GM12878 (cell line): ENCODE data around the gene ANKRD11. TPM values are rescaled to one million over a fixed set of nuclear protein-coding genes. Genes with fewer than 3 reads are reported as not detected.

ENCODE experiments used
- ATAC-seq: fragments of 200-7000 bp; cut with Tn5 transposase; 3 replicates; pipeline ENCODE4 v1.9.1; 2020; ENCODE audit warnings: mild to moderate bottlenecking, moderate library complexity
- BruUV-seq: library from RNA; stranded (reverse); fragments of 400-500 nt; replicated peaks from 2 replicates; lab custom pipeline; 2021; lab: Mats Ljungman, UMichigan
- CTCF ChIA-PET: fragments of 300-600 bp; sonication (Branson Sonifier 250); formaldehyde crosslinking; extraction: SDS; loops from one replicate; lab custom pipeline; 2021; ENCODE audit warnings: inconsistent platforms; lab: Yijun Ruan, JAX
- POLR2A ChIA-PET: fragments of 350-600 bp; formaldehyde crosslinking; extraction: SDS; loops from one replicate; lab custom pipeline; 2021; ENCODE audit warnings: inconsistent platforms; lab: Charles Lee
- RAD21 ChIA-PET: fragments of 300-600 bp; sonication (Branson Sonifier 250); formaldehyde crosslinking; loops from one replicate; lab custom pipeline; 2023; ENCODE audit warnings: antibody characterized with exemption; ENCODE audit not compliant: unreplicated experiment; lab: Charles Lee
- SMC1A ChIA-PET: fragments of 300-600 bp; sonication (Branson Sonifier 250); formaldehyde crosslinking; loops from one replicate; lab custom pipeline; 2023; ENCODE audit not compliant: unreplicated experiment, uncharacterized antibody; lab: Charles Lee
- DNase-seq: peaks from one replicate; pipeline ENCODE4 v3.0.0-alpha.2; 2011; ENCODE audit warnings: low read depth, low spot score
- FAIRE-seq: peaks from 3 replicates; lab custom pipeline; 2011; peaks lifted over from hg19 to GRCh38; lab: Jason Lieb, UNC
- H2AFZ ChIP-seq: 2 replicates; pipeline ENCODE4 v1.6.0; 2011; ENCODE audit warnings: low read depth, low read length, control low read depth; ENCODE audit not compliant: control insufficient read depth
- H3K27ac ChIP-seq: 2 replicates; pipeline ENCODE4 v1.5.1; 2011; ENCODE audit warnings: control low read depth; ENCODE audit not compliant: control insufficient read depth, insufficient read depth
- H3K27me3 ChIP-seq, 2 experiments: replicated peaks in 1 of 2; 2 replicates each; pipeline versions ENCODE4 v1.6.0 to v1.6.1; 2011; ENCODE audit warnings: low read length in 1 of 2; ENCODE audit not compliant: control insufficient read depth in 2 of 2, insufficient read depth in 2 of 2
- H3K36me3 ChIP-seq, 2 experiments: 2 replicates each; pipeline ENCODE4 v1.5.1; 2011; ENCODE audit warnings: low read length in 1 of 2; ENCODE audit not compliant: control insufficient read depth in 2 of 2, insufficient read depth in 2 of 2
- H3K4me1 ChIP-seq: 2 replicates; pipeline ENCODE4 v1.6.1; 2011; ENCODE audit warnings: mild to moderate bottlenecking, low read length, moderate library complexity, mixed read lengths; ENCODE audit not compliant: control insufficient read depth, insufficient read depth
- H3K4me2 ChIP-seq: 2 replicates; pipeline ENCODE4 v1.6.0; 2011; ENCODE audit warnings: control low read depth; ENCODE audit not compliant: control insufficient read depth, insufficient read depth
- H3K4me3 ChIP-seq: fragments of 200-600 bp; sonication (generic); 2 replicates; pipeline ENCODE4 v1.5.1; 2016
- H3K79me2 ChIP-seq: 2 replicates; pipeline ENCODE4 v1.6.0; 2011; ENCODE audit warnings: low read length; ENCODE audit not compliant: control insufficient read depth, insufficient read depth
- H3K9ac ChIP-seq: 2 replicates; pipeline ENCODE4 v1.8.0; 2011; ENCODE audit warnings: low read length, control low read depth, mixed read lengths; ENCODE audit not compliant: control insufficient read depth, insufficient read depth
- H3K9me3 ChIP-seq: replicated peaks from 3 replicates; pipeline ENCODE4 v1.5.1; 2011; ENCODE audit warnings: mild to moderate bottlenecking, low read length; ENCODE audit not compliant: control insufficient read depth, insufficient read depth
- H4K20me1 ChIP-seq: 2 replicates; pipeline ENCODE4 v1.6.0; 2011; ENCODE audit not compliant: control insufficient read depth, insufficient read depth
- BMI1 ChIP-seq: fragments of 450-650 bp; IDR thresholded peaks from 2 replicates; pipeline ENCODE4 v1.6.1; 2016; ENCODE audit warnings: mild to moderate bottlenecking, moderate library complexity, borderline replicate concordance
- CHD2 ChIP-seq: IDR thresholded peaks from 2 replicates; pipeline ENCODE4 v1.6.1; 2011; ENCODE audit warnings: low read depth, low read length, improper control_type of control experiment, borderline replicate concordance
- CREM ChIP-seq: IDR thresholded peaks from 2 replicates; pipeline ENCODE4 v1.6.1; 2014; ENCODE audit warnings: antibody characterized with exemption, low read depth
- RB1 ChIP-seq: fragments of 450-650 bp; formaldehyde crosslinking; IDR thresholded peaks from 2 replicates; pipeline ENCODE4 v1.6.1; 2017; ENCODE audit warnings: mild to moderate bottlenecking, borderline replicate concordance
- RUNX3 ChIP-seq: IDR thresholded peaks from 2 replicates; pipeline ENCODE4 v1.6.1; 2012; ENCODE audit warnings: low read length, inconsistent platforms
- WGBS: methylation state at CpG from one replicate; pipeline ENCODE4 v1.1.6; 2016; ENCODE audit warnings: low lambda C conversion rate; ENCODE audit not compliant: insufficient replicate concordance, insufficient coverage; ENCODE audit errors: missing lambda C conversion rate; 5-methylcytosine and 5-hydroxymethylcytosine counted together
- in situ Hi-C: fragments of 300-500 bp; cut with MboI; formaldehyde crosslinking; loops from 9 replicates; pipeline ENCODE4 v1.14.3; 2018; ENCODE audit warnings: mixed read lengths
- intact Hi-C: fragments of 100-400 bp; cut with micrococcal nuclease; formaldehyde crosslinking; loops from one replicate; pipeline ENCODE4 v1.14.2; 2022; ENCODE audit not compliant: unreplicated experiment
- polyA plus RNA-seq, 11 experiments: library from polyadenylated mRNA; depleted of rRNA in 4 of 11; unstranded in 6 of 11; stranded (reverse) in 5 of 11; fragments of >200 nt; fragmentation: Nextera tagmentation in 4 of 11; fragmentation: Illumina TruSeq in 1 of 11; extraction: Ambion mirVana in 4 of 11; extraction: Trizol in 1 of 11; gene quantifications; 1 replicate in 1 of 11; 2 replicates in 10 of 11; pipeline versions ENCODE4 v1.2.1 to v1.2.3, GENCODE V29; 2011 to 2016; ENCODE audit warnings: inconsistent platforms in 2 of 11, missing spikeins in 2 of 11, low read depth in 1 of 11
- total RNA-seq, 4 experiments: library from RNA; depleted of rRNA in 3 of 4; stranded (reverse); fragments of >200 nt in 3 of 4; fragmentation: Illumina TruSeq in 1 of 4; extraction: Trizol in 1 of 4; gene quantifications; 2 replicates each; pipeline versions ENCODE4 v1.2.1 to v1.2.3, GENCODE V29; 2013 to 2021
- TF ChIP-seq, protein P1 (sequence below): IDR thresholded peaks from 2 replicates; pipeline ENCODE4 v1.6.1; 2011; ENCODE audit warnings: low read depth, mild to moderate bottlenecking, low read length, moderate library complexity, borderline replicate concordance; ENCODE audit errors: extremely low read depth
- TF ChIP-seq, protein P2 (sequence below), 3 experiments: IDR thresholded peaks in 2 of 3; conservative IDR thresholded peaks in 1 of 3; 2 replicates each; pipeline ENCODE4 v1.5.1; 2011; ENCODE audit warnings: low read depth in 3 of 3, low read length in 3 of 3, mild to moderate bottlenecking in 3 of 3, control low read depth in 2 of 3, moderate library complexity in 2 of 3, inconsistent platforms in 1 of 3, mixed read lengths in 1 of 3; ENCODE audit not compliant: control insufficient read depth in 2 of 3, insufficient read depth in 1 of 3; ENCODE audit errors: extremely low read depth in 1 of 3
- TF ChIP-seq, protein P3 (sequence below): fragments of 450-650 bp; formaldehyde crosslinking; IDR thresholded peaks from 2 replicates; pipeline ENCODE4 v1.4.0; 2020; ENCODE audit warnings: mild to moderate bottlenecking, moderate library complexity
- TF ChIP-seq, protein P4 (sequence below): IDR thresholded peaks from 2 replicates; pipeline ENCODE4 v1.6.1; 2012; ENCODE audit warnings: low read depth, low read length, improper control_type of control experiment
- TF ChIP-seq, protein P5 (sequence below): fragments of 450-650 bp; IDR thresholded peaks from 2 replicates; pipeline ENCODE4 v1.6.1; 2017; ENCODE audit warnings: low read depth, mild to moderate bottlenecking, moderate library complexity
- TF ChIP-seq, protein P6 (sequence below): fragments of 450-650 bp; IDR thresholded peaks from 2 replicates; pipeline ENCODE4 v1.6.1; 2017; ENCODE audit warnings: mild to moderate bottlenecking, moderate library complexity

The ANKRD11 gene
- total and polyA plus RNA-seq, 10 of the 15 experiments (the other 5 are each of a cell fraction or from before 2014, with no cell fraction given) = 5.1 to 103 (median 27.4) TPM

DNA sequence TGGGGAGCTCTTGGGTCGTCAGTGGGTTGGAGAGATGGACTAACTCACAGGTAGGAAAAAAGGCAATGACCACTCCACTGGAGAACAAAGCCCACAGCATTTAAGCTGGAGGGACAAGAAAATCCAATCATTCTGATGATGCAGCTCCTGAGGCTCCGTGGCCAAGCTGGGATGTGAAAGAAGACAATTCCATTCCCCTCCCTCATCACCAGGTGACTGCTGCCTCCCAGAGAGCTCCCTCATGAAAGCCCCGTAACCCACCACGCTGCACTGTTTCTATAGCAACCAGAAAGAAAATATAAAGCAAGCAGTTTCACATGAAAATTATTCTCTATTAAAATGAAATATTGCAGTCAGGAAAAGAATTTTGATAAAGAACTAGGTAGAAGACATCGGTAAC, 15.2 kb downstream of the ANKRD11 start:
- H3K4me3 ChIP-seq = no peak overlapping the region
- ChIA-PET CTCF (no interaction called here), POLR2A (interaction anchor here (1.4 to 1.9 kb wide), 2 partner anchors 10 to 11 kb away, joined by 3 to 5 read pairs; no protein-coding TSS in a partner anchor), SMC1A (interaction anchor here (1.4 kb wide), 1 partner anchor 53 kb away, joined by 5 read pairs; no protein-coding TSS in a partner anchor), RAD21 (interaction anchor here (1.1 kb wide), 1 partner anchor 33 kb away, joined by 3 read pairs; the partner anchor contains the start of gene SPG7)
- H3K79me2 ChIP-seq = peaks cover 94% of the 10 kb centered on the region
- H3K9ac ChIP-seq = no peak overlapping the region
- H3K9me3 ChIP-seq = no peaks in the 10 kb centered on the region
- H2AFZ ChIP-seq = no peak overlapping the region
- BruUV-seq = TSS peak; percentile 8
- no peak overlapping the region for H3K4me2 ChIP-seq
- H4K20me1 ChIP-seq = peaks cover 38% of the 10 kb centered on the region
- WGBS = 97% methylated on average over 5 of the region's 5 CpGs
- H3K27ac ChIP-seq = no peak overlapping the region
- peaks cover 0 to 1% of the 10 kb centered on the region in 2 experiments; a peak in 2 of 4 replicates for H3K36me3 ChIP-seq
- in situ Hi-C loops (no loop called here), intact Hi-C loops (no loop called here)
- ATAC-seq = no peak
- no peak for DNase-seq
- peaks cover 37% of the 10 kb centered on the region for H3K4me1 ChIP-seq
- no peak for FAIRE-seq
- no peaks in the 10 kb centered on the region for H3K27me3 ChIP-seq
- TF ChIP-seq, protein P1, sequence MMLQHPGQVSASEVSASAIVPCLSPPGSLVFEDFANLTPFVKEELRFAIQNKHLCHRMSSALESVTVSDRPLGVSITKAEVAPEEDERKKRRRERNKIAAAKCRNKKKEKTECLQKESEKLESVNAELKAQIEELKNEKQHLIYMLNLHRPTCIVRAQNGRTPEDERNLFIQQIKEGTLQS = no peak
- TF ChIP-seq, protein P2, sequence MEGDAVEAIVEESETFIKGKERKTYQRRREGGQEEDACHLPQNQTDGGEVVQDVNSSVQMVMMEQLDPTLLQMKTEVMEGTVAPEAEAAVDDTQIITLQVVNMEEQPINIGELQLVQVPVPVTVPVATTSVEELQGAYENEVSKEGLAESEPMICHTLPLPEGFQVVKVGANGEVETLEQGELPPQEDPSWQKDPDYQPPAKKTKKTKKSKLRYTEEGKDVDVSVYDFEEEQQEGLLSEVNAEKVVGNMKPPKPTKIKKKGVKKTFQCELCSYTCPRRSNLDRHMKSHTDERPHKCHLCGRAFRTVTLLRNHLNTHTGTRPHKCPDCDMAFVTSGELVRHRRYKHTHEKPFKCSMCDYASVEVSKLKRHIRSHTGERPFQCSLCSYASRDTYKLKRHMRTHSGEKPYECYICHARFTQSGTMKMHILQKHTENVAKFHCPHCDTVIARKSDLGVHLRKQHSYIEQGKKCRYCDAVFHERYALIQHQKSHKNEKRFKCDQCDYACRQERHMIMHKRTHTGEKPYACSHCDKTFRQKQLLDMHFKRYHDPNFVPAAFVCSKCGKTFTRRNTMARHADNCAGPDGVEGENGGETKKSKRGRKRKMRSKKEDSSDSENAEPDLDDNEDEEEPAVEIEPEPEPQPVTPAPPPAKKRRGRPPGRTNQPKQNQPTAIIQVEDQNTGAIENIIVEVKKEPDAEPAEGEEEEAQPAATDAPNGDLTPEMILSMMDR (IDR thresholded peaks at IDR 0.05 in 2 of 3, conservative IDR thresholded peaks at IDR 0.05 in 1 of 3; ENCODE audit: control insufficient read depth in 2 of 3, extremely low read depth in 1 of 3, insufficient read depth in 1 of 3, low read depth in 3 of 3, low read length in 3 of 3) = no peak
- TF ChIP-seq RUNX3 = no peak
- TF ChIP-seq CHD2 = no peak
- TF ChIP-seq, protein P3, sequence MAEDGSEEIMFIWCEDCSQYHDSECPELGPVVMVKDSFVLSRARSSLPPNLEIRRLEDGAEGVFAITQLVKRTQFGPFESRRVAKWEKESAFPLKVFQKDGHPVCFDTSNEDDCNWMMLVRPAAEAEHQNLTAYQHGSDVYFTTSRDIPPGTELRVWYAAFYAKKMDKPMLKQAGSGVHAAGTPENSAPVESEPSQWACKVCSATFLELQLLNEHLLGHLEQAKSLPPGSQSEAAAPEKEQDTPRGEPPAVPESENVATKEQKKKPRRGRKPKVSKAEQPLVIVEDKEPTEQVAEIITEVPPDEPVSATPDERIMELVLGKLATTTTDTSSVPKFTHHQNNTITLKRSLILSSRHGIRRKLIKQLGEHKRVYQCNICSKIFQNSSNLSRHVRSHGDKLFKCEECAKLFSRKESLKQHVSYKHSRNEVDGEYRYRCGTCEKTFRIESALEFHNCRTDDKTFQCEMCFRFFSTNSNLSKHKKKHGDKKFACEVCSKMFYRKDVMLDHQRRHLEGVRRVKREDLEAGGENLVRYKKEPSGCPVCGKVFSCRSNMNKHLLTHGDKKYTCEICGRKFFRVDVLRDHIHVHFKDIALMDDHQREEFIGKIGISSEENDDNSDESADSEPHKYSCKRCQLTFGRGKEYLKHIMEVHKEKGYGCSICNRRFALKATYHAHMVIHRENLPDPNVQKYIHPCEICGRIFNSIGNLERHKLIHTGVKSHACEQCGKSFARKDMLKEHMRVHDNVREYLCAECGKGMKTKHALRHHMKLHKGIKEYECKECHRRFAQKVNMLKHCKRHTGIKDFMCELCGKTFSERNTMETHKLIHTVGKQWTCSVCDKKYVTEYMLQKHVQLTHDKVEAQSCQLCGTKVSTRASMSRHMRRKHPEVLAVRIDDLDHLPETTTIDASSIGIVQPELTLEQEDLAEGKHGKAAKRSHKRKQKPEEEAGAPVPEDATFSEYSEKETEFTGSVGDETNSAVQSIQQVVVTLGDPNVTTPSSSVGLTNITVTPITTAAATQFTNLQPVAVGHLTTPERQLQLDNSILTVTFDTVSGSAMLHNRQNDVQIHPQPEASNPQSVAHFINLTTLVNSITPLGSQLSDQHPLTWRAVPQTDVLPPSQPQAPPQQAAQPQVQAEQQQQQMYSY (CRISPR knock-in tag) = no peak
- no peak for TF ChIP-seq BMI1
- no peak for TF ChIP-seq RB1
- TF ChIP-seq CREM = no peak
- TF ChIP-seq, protein P4, sequence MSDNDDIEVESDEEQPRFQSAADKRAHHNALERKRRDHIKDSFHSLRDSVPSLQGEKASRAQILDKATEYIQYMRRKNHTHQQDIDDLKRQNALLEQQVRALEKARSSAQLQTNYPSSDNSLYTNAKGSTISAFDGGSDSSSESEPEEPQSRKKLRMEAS = no peak
- TF ChIP-seq, protein P5, sequence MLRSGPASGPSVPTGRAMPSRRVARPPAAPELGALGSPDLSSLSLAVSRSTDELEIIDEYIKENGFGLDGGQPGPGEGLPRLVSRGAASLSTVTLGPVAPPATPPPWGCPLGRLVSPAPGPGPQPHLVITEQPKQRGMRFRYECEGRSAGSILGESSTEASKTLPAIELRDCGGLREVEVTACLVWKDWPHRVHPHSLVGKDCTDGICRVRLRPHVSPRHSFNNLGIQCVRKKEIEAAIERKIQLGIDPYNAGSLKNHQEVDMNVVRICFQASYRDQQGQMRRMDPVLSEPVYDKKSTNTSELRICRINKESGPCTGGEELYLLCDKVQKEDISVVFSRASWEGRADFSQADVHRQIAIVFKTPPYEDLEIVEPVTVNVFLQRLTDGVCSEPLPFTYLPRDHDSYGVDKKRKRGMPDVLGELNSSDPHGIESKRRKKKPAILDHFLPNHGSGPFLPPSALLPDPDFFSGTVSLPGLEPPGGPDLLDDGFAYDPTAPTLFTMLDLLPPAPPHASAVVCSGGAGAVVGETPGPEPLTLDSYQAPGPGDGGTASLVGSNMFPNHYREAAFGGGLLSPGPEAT = no peak
- TF ChIP-seq, protein P6, sequence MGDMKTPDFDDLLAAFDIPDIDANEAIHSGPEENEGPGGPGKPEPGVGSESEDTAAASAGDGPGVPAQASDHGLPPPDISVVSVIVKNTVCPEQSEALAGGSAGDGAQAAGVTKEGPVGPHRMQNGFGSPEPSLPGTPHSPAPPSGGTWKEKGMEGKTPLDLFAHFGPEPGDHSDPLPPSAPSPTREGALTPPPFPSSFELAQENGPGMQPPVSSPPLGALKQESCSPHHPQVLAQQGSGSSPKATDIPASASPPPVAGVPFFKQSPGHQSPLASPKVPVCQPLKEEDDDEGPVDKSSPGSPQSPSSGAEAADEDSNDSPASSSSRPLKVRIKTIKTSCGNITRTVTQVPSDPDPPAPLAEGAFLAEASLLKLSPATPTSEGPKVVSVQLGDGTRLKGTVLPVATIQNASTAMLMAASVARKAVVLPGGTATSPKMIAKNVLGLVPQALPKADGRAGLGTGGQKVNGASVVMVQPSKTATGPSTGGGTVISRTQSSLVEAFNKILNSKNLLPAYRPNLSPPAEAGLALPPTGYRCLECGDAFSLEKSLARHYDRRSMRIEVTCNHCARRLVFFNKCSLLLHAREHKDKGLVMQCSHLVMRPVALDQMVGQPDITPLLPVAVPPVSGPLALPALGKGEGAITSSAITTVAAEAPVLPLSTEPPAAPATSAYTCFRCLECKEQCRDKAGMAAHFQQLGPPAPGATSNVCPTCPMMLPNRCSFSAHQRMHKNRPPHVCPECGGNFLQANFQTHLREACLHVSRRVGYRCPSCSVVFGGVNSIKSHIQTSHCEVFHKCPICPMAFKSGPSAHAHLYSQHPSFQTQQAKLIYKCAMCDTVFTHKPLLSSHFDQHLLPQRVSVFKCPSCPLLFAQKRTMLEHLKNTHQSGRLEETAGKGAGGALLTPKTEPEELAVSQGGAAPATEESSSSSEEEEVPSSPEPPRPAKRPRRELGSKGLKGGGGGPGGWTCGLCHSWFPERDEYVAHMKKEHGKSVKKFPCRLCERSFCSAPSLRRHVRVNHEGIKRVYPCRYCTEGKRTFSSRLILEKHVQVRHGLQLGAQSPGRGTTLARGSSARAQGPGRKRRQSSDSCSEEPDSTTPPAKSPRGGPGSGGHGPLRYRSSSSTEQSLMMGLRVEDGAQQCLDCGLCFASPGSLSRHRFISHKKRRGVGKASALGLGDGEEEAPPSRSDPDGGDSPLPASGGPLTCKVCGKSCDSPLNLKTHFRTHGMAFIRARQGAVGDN = no peak
